H1 (cell line): ENCODE measurements around the gene ENTREP1. TPM values are rescaled to one million over a fixed set of nuclear protein-coding genes. Genes with fewer than 3 reads are reported as not detected.
A peak's percentile ranks its signal among the peaks of the same experiment; 100 is the strongest.

ENCODE experiments used
- ASH2L ChIP-seq: fragments of 200-600, 300-600 bp; sonication (generic); IDR thresholded peaks from one replicate; pipeline ENCODE4 v1.7.1; 2017; ENCODE audit warnings: low read length
- ATF2 ChIP-seq: IDR thresholded peaks from 2 replicates; pipeline ENCODE4 v1.6.1; 2012; ENCODE audit warnings: low read length, inconsistent platforms
- BACH1 ChIP-seq: IDR thresholded peaks from 2 replicates; pipeline ENCODE4 v1.6.1; 2012; ENCODE audit warnings: low read length, improper control_type of control experiment
- BRCA1 ChIP-seq: IDR thresholded peaks from 2 replicates; pipeline ENCODE4 v1.6.1; 2012; ENCODE audit warnings: low read depth, low read length, improper control_type of control experiment
- CBX5 ChIP-seq: fragments of 300-800, 300-1000 bp; sonication (generic); IDR thresholded peaks from 2 replicates; pipeline ENCODE4 v1.7.1; 2016; ENCODE audit warnings: antibody characterized with exemption, low read length, low read depth
- CBX8 ChIP-seq: fragments of 300-800, 300-1000 bp; sonication (generic); IDR thresholded peaks from 2 replicates; pipeline ENCODE4 v1.7.1; 2016; ENCODE audit warnings: low read depth, low read length, borderline replicate concordance
- CHD1 ChIP-seq: IDR thresholded peaks from 2 replicates; pipeline ENCODE4 v1.6.1; 2012; ENCODE audit warnings: low read depth, low read length, improper control_type of control experiment
- CTBP2 ChIP-seq: IDR thresholded peaks from 2 replicates; pipeline ENCODE4 v1.7.0; 2011; ENCODE audit warnings: borderline replicate concordance, mild to moderate bottlenecking, moderate library complexity, mixed read lengths, low read length; ENCODE audit not compliant: insufficient read depth, insufficient read length
- KDM1A ChIP-seq: fragments of 200-600, 300-600 bp; sonication (generic); IDR thresholded peaks from 2 replicates; pipeline ENCODE4 v1.7.1; 2016; ENCODE audit warnings: mild to moderate bottlenecking, low read length, borderline replicate concordance
- KDM4A ChIP-seq: IDR thresholded peaks from one replicate; pipeline ENCODE4 v1.7.1; 2012; ENCODE audit warnings: low read depth, mild to moderate bottlenecking, moderate library complexity, low read length, inconsistent platforms; ENCODE audit not compliant: severe bottlenecking
- MAFK ChIP-seq: IDR thresholded peaks from 2 replicates; pipeline ENCODE4 v1.6.1; 2012; ENCODE audit warnings: low read depth, mild to moderate bottlenecking, improper control_type of control experiment, low read length
- RAD21 ChIP-seq, 2 experiments: IDR thresholded peaks in 1 of 2; conservative IDR thresholded peaks in 1 of 2; 2 replicates each; pipeline ENCODE4 v1.6.1; 2011; ENCODE audit warnings: low read depth in 2 of 2, low read length in 2 of 2, improper control_type of control experiment in 1 of 2, inconsistent platforms in 1 of 2, mild to moderate bottlenecking in 1 of 2, moderate library complexity in 1 of 2
- RBBP5 ChIP-seq: IDR thresholded peaks from 2 replicates; pipeline ENCODE4 v1.7.1; 2012; ENCODE audit warnings: low read depth, mild to moderate bottlenecking, inconsistent platforms, low read length, moderate library complexity, borderline replicate concordance
- RNF2 ChIP-seq: fragments of 200-900, 300-1000 bp; sonication (generic); IDR thresholded peaks from 2 replicates; pipeline ENCODE4 v1.7.1; 2016; ENCODE audit warnings: borderline replicate concordance, low read depth, mild to moderate bottlenecking, antibody characterized with exemption, low read length; ENCODE audit not compliant: poor library complexity, severe bottlenecking; ENCODE audit errors: missing control alignments
- RXRA ChIP-seq: IDR thresholded peaks from 2 replicates; pipeline ENCODE4 v1.6.1; 2011; ENCODE audit warnings: low read depth, mild to moderate bottlenecking, low read length, moderate library complexity; ENCODE audit not compliant: insufficient read depth
- SIRT6 ChIP-seq: IDR thresholded peaks from one replicate; pipeline ENCODE4 v1.7.1; 2012; ENCODE audit warnings: low read length, inconsistent platforms
- SP1 ChIP-seq: IDR thresholded peaks from 2 replicates; pipeline ENCODE4 v1.6.1; 2011; ENCODE audit warnings: low read depth, low read length
- TAF1 ChIP-seq: IDR thresholded peaks from 2 replicates; pipeline ENCODE4 v1.6.1; 2011; ENCODE audit warnings: mild to moderate bottlenecking, low read depth, low read length
- TCF12 ChIP-seq: IDR thresholded peaks from 2 replicates; pipeline ENCODE4 v1.6.1; 2011; ENCODE audit warnings: low read depth, mild to moderate bottlenecking, low read length
- TEAD4 ChIP-seq: IDR thresholded peaks from 2 replicates; pipeline ENCODE4 v1.6.1; 2012; ENCODE audit warnings: low read depth, low read length, inconsistent platforms, mixed read lengths
- USF2 ChIP-seq: IDR thresholded peaks from 2 replicates; pipeline ENCODE4 v1.6.1; 2011; ENCODE audit warnings: low read length, improper control_type of control experiment
- polyA plus RNA-seq, 7 experiments: library from polyadenylated mRNA; depleted of rRNA in 3 of 7; stranded (reverse) in 5 of 7; unstranded in 2 of 7; fragments of >200 nt in 5 of 7; fragments of 200-250 nt in 2 of 7; gene quantifications; 1 replicate in 5 of 7; 2 replicates in 1 of 7; 4 replicates in 1 of 7; pipeline versions ENCODE4 v1.2.1 to v1.2.3, GENCODE V29; 2011 to 2013; ENCODE audit warnings: missing spikeins in 2 of 7, mixed read lengths in 2 of 7
- total RNA-seq: library from RNA; stranded (reverse); fragmentation: NEBNext Ultra II Directional; extraction: Animal tissue kit (Norgen Biotek cat#: 25700); gene quantifications from 2 replicates; pipeline ENCODE4 v1.2.1, GENCODE V29; 2021

The ENTREP1 gene
- total and polyA plus RNA-seq, 2 of the 8 experiments (the other 6 are each of a cell fraction or from before 2014, with no cell fraction given), result 15.3 to 25.0 TPM

GRCh38 chr9:69324549-69325401, at the start of gene ENTREP1 (continued):
- TF ChIP-seq CBX5, result no peak
- TF ChIP-seq RAD21 (IDR thresholded peaks at IDR 0.05 in 1 of 2, conservative IDR thresholded peaks at IDR 0.05 in 1 of 2; ENCODE audit: low read depth in 2 of 2, low read length in 2 of 2), result peak in 1 of 2 experiments; percentile 3; a peak in 1 of 4 replicates
- no peak for TF ChIP-seq CTBP2
- TF ChIP-seq TCF12, result no peak
- TF ChIP-seq BACH1, result no peak
- no peak; the same call in 1 of the 2 replicates for TF ChIP-seq TEAD4
- TF ChIP-seq KDM4A, result peak; percentile 90
- peak; percentile 90 for TF ChIP-seq RBBP5
- TF ChIP-seq RXRA, result no peak
- no peak for TF ChIP-seq RNF2
- no peak for TF ChIP-seq SIRT6
- no peak for TF ChIP-seq USF2
- no peak for TF ChIP-seq CHD1
- TF ChIP-seq BRCA1, result no peak
- 0 out of 2 replicates have a peak, but pooled peaks have one; percentile 53 for TF ChIP-seq KDM1A
- TF ChIP-seq MAFK, result no peak
- TF ChIP-seq TAF1, result peak; percentile 34; the same call in 1 of the 2 replicates
- no peak for TF ChIP-seq SP1
- no peak for TF ChIP-seq CBX8
- TF ChIP-seq ASH2L, result peak; percentile 89
- TF ChIP-seq ATF2, result no peak
